UCSD-AML1 (cell line): ENCODE results near the gene HDX.
"Not testable (repeated sequence)": the region's sequence is repeated elsewhere in the genome, so short reads cannot be mapped to it uniquely, and the experiment has no call there.

Experiments used
- DNase-seq: peaks from one replicate; lab custom pipeline; 2025; ENCODE audit not compliant: unreplicated experiment; lab: John Stamatoyannopoulos, UW

The HDX gene, protein sequence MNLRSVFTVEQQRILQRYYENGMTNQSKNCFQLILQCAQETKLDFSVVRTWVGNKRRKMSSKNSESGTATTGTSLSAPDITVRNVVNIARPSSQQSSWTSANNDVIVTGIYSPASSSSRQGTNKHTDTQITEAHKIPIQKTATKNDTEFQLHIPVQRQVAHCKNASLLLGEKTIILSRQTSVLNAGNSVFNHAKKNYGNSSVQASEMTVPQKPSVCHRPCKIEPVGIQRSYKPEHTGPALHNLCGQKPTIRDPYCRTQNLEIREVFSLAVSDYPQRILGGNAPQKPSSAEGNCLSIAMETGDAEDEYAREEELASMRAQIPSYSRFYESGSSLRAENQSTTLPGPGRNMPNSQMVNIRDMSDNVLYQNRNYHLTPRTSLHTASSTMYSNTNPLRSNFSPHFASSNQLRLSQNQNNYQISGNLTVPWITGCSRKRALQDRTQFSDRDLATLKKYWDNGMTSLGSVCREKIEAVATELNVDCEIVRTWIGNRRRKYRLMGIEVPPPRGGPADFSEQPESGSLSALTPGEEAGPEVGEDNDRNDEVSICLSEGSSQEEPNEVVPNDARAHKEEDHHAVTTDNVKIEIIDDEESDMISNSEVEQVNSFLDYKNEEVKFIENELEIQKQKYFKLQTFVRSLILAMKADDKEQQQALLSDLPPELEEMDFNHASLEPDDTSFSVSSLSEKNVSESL

GRCh38 chrX:84501798-84502628 lies at the start of gene HDX:
TSS of gene HDX (minus strand) at chrX:84502453. CDS start at chrX:84475397, 27,056 bp downstream.
- peak; percentile 82 for DNase-seq

DNA sequence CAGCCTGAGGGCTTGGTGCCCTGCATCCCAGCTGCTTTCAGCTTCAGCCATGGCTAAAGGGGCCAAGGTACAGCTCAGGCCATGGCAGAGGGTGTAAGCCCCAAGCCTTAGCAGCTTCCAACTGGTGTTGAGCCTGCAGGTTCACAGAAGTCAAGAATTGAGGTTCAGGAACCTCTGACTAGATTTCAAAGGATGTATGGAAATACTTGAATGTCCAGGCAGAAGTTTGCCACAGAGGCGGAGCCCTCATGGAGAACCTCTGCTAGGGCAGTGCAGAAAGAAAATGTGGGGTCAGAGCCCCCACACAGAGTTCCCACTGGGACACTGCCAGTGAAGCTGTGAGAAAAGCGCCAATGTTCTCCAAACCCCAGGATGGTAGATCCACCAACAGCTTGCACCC lies 39.1 kb upstream of the HDX start:
- not testable (repeated sequence) for DNase-seq

- not testable (repeated sequence) for DNase-seq
These were observed 35.4 kb upstream of the HDX start for GRCh38 chrX:84537627-84538026.

GRCh38 chrX:84488426-84488825 lies 13.8 kb downstream of the HDX start:
- DNase-seq, result no peak

- no peak for DNase-seq
These were observed 14.6 kb downstream of the HDX start for GRCh38 chrX:84487365-84488353.

DNA sequence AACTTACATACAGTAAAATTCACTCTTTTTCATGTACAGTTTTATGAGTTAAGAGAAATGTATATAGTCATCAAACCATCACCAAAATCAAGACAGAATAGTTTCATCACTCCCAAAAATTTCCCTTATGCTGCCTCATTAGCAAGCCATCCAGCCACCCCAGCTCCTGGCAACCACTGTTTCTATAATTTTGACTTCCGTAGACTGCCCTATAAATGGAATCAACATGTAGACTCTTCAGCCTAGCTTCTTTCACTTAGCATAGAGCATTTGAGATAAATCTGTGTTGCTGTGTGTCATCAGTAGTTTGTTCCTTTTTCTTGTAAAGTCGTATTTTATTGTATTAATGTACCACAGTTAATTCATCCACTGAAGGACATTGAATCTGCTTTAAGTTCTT lies 23.2 kb downstream of the HDX start:
- DNase-seq, result no peak

DNA sequence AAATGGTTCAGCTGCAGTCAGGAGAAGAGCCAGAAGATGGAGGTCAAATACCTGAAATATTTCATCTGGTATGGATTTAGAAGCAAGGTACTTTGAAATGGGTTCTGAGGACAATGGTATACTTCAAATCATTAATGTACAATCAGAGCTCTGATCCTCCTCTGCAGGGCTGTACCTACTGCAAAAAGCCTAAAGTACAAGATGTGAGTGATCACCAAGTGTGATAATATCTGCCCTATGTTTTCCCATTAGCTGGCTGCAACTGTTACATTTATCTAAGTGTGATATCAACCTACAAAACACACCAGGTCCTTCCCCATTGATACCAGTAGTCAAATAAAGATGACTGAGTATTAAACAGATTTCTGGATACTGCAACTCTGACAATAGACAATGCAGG lies 25.1 kb downstream of the HDX start:
- no peak for DNase-seq

- DNase-seq, result no peak
These were observed 26.7 kb downstream of the HDX start for GRCh38 chrX:84475596-84475995.

GRCh38 chrX:84475101-84475500 lies 27.2 kb downstream of the HDX start:
- DNase-seq, result no peak

GRCh38 chrX:84469226-84469625 lies 33.0 kb downstream of the HDX start:
- no peak for DNase-seq

- no peak for DNase-seq
These were observed 34.4 kb downstream of the HDX start for GRCh38 chrX:84467898-84468297.

DNA sequence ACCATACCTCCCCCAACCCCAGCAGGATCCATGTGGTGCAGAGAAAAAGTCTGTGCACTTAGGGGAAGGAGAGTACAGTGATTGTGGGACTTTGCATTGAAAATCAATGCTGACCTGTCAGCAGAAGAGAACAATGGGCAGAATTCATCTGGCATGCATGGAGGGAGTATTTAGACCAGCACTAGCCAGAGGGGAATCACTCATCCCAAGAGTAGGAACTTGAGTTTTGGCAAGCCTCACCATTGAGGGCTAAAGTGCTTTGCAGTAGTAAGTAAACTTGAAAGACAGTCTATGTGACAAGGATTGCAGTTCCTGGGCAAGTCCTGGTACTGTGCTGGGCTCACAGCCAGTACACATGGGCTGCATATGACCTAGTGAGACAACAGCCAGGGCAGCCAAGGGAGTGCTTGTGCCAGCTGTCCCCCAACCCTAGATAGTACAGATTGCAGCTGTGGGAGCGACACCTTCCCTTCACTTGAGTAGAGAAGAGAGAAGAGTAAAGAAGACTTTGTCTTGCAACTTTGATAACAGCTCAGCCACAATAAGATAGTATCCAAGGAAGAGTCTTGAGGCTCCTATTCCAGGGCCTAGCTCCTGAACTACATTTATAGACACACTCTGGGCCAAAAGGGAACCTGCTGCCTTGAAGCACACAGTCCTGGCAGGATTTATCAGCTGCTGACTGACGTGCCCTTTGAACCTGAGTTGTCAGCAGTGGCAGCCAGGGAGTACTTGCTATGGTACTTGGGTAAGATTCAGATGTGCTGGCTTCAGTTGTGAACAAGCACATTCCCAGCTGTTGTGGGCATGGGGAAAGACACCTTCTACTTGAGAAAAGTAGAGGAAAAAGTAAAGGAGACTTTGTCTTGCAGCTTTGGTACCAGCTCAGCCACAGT lies 48.7 kb downstream of the HDX start:
- no peak for DNase-seq

GRCh38 chrX:84441143-84441542 lies 61.1 kb downstream of the HDX start:
- no peak for DNase-seq

DNA sequence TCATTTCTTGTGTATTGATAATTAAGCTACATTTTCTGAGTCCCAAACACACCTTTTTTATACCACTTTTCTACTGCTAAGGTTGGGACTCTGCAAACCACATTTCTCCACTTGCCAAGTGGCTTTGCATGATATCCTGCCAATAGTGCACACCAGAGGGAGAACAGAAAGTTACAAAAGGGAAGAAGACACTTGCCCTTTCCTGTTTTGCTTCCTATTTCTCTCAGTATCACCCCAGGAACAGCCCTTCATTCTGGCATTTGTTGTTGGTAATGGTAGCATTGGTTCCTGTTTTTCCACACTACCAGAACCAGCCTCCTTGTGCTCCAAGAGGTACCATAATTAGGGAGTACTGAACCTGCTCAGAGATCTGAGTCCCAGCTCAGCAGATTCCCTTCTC lies 87.1 kb downstream of the HDX start:
- no peak for DNase-seq

DNA sequence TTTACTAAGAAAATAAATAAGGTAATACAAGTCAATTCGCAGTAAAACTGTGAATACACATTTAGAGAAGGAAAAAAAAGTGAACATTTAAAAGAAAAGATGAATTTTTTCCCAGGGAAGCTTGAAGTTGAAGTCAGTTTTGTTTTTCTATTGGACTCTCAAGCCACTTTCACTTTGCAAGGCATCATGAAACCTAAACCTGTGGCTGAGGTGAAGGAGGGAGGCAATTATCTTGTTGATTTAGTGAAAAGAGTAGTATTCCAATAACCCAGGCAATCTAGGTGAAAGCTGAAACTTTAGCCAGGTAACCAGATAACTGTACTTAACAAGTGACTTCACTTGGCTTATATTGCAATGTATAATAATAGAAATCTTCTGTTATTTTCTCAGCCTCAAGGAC lies 138.6 kb downstream of the HDX start:
- no peak for DNase-seq

DNA sequence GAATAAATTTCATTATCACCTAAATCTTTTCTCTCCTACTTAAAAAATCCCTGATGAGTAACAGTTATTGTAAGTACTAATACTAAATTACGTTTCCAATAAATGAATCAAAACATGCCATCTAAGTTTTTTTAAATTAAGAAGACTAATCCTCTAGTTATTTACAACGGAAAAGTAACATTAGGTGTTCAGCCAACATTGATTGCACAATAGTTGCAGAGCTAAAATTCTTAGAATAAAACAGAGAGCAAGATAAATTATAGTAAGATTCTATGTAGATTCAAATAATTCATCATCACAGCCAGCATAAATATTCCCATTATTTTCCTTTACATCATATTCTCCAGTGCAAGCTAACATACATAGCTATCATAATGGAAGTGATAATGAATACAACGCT lies 139.2 kb downstream of the HDX start:
- DNase-seq, result no peak

DNA sequence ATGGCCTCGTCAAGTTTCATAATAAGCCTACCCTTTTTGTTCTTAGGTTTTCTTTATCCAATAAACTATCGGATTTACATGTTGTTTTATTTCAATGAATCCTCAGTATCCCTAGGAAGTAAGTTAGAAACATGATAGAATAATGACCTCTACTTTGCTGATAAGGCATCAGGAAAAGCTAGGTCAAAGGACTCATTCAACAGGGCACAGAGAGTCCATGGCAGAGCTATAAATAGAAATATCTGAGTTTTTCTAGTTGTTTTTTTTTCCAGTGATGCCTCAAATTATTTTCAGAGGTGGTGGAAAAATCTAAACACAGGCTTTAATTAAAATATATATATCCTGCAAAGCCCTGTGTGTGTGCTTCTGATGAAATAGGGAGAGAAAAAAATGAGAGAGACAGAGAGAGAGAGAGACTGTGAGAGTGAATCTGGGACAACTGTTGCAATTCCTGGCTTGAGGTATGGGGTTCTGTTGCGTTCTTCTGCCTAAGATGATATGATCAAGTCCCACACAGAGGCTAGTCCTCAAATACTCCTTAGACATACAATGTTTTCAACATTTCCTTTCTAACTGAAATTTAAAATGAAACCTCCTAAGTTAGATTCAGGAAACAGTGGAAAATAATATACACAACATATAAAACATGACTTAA lies 139.9 kb downstream of the HDX start:
- DNase-seq, result no peak

- no peak for DNase-seq
These were observed 144.0 kb downstream of the HDX start for GRCh38 chrX:84358271-84358670.

GRCh38 chrX:84357296-84357695 lies 145.0 kb downstream of the HDX start:
- DNase-seq, result no peak
